Measurements from ENCODE around the gene SIL1.

GRCh38 chr5:138960145-138960692 lies 237.9 kb downstream of the SIL1 start:
- no peak for TF ChIP-seq CTCF (IDR thresholded peaks at IDR 0.05)
- TF ChIP-seq, protein P1, sequence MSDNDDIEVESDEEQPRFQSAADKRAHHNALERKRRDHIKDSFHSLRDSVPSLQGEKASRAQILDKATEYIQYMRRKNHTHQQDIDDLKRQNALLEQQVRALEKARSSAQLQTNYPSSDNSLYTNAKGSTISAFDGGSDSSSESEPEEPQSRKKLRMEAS (CRISPR knock-in tag; IDR thresholded peaks at IDR 0.05): no peak
- no peak for TF ChIP-seq ELF4 (CRISPR knock-in tag; IDR thresholded peaks at IDR 0.05; ENCODE audit: low read depth)
- no peak for TF ChIP-seq JAZF1 (CRISPR knock-in tag; IDR thresholded peaks at IDR 0.05)
- no peak for TF ChIP-seq ZNF263 (CRISPR knock-in tag; IDR thresholded peaks at IDR 0.05; ENCODE audit: low read depth)
- TF ChIP-seq SP1 (CRISPR knock-in tag; conservative IDR thresholded peaks at IDR 0.05): no peak
- TF ChIP-seq STAT6 (CRISPR knock-in tag; conservative IDR thresholded peaks at IDR 0.05; ENCODE audit: low read depth): no peak

Data from WTC11 (cell line).